Measurements from ENCODE around the gene EPHB6.

Gene EPHB6

GRCh38 chr7:142867097-142867378 lies 12.2 kb downstream of the EPHB6 start:
- DNase-seq = no peak

DNA sequence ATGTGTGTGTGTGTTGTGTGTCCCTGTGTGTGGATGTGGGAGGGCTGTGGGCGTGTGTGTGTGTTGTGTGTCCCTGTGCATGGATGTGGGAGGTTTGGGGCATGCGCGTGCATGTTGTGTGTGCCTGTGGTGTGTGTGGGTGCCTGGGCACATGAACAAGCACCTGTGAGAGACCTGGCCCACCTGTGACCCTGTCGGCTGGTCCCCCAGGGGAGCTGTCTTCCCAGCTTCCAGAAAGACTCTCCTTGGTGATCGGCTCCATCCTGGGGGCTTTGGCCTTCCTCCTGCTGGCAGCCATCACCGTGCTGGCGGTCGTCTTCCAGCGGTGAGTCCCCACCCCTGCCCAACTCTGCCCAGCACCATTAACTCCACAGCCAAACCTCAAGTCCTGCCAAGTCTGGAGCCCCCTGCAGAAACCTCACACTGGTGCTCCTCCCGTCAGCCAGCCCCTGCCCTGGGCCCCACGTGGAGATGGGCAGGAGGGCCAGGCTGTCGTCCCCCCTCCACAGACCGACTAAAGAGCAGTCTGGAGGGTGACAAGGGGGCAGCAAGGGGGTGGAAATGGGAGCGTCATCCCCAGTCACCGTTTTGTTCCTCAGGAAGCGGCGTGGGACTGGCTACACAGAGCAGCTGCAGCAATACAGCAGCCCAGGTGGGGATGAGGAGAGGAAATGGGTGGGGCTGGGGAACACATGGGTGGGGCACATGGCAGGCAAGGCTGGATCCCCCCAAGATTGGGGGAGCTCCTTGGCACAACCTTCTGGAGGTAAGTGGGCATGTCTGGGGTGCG lies 12.7 kb downstream of the EPHB6 start:
- no peak for DNase-seq

DNA sequence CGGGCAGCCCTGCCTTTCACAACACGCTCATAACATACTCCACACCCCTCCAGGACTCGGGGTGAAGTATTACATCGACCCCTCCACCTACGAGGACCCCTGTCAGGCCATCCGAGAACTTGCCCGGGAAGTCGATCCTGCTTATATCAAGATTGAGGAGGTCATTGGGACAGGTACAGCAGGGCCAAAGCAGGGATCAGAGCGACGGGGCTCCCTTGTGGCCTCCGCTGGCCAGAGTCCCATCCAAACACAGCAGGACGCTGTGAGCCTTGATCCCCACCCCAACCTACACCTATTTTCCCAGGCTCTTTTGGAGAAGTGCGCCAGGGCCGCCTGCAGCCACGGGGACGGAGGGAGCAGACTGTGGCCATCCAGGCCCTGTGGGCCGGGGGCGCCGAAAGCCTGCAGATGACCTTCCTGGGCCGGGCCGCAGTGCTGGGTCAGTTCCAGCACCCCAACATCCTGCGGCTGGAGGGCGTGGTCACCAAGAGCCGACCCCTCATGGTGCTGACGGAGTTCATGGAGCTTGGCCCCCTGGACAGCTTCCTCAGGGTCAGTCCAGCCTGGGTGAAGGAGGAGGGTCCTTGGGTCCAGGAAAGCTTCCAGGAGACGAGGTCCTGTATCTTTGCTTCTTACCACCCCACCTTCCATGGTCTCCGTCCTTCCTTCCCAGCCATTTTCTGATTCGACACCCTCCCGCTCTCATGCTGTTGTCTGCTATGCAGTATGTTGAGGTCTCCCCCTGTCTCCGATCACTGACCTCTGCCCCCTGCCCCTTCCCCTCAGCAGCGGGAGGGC lies 13.5 kb downstream of the EPHB6 start:
- no peak for DNase-seq

GRCh38 chr7:142868986-142869415 lies 14.1 kb downstream of the EPHB6 start:
- DNase-seq = no peak

DNA sequence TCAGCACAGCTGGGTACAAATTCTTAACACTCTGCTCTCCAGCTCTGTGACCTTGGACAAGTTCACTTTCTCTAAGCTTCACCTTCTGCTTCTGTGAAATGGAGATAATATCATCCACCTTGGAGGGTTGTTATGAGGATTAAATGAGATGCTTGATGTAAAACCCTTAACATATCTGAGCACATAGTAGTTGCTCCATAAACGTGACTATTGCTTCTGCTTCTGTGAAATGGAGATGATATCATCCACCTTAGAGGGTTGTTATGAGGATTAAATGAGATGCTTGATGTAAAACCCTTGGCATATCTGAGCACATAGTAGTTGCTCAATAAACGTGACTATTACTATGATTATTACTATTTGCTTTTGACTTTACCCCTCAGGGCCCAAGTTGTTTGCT lies 14.6 kb downstream of the EPHB6 start:
- DNase-seq = no peak

DNA sequence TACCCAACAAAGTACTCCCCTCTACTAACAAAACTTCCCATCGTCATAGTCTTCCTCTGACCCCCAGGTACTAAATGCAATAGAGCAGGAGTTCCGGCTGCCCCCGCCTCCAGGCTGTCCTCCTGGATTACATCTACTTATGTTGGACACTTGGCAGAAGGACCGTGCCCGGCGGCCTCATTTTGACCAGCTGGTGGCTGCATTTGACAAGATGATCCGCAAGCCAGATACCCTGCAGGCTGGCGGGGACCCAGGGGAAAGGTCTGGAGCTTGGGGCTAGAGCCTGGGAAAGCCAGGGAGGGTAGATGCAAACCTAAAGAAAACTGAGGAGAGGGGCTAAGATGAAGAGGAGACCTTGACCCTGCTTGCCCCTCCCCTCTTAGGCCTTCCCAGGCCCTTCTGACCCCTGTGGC lies 15.3 kb downstream of the EPHB6 start:
- no peak for DNase-seq

DNA sequence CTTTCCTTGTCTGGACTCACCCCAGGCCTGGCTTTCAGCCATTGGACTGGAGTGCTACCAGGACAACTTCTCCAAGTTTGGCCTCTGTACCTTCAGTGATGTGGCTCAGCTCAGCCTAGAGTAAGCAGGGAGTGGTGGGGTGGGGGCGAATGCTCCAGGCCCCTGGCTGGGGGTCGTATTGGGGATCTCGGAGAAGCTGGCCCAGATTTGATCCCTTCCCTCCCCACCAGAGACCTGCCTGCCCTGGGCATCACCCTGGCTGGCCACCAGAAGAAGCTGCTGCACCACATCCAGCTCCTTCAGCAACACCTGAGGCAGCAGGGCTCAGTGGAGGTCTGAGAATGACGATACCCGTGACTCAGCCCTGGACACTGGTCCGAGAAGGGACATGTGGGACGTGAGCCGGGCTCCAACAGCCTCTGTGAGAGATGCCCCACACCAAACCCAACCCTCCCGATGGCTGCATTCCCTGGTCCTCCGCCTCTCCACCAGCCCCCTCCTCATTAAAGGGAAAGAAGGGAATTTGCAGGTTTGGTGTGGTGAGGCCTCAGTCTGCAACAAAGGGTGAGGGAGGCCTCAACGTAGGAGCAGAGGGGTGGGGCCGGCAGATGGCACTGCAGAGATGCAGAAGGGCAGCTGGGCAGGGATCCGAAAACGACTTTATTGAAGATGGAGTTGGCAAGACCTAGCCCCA lies 15.8 kb downstream of the EPHB6 start:
- DNase-seq = no peak

DNA sequence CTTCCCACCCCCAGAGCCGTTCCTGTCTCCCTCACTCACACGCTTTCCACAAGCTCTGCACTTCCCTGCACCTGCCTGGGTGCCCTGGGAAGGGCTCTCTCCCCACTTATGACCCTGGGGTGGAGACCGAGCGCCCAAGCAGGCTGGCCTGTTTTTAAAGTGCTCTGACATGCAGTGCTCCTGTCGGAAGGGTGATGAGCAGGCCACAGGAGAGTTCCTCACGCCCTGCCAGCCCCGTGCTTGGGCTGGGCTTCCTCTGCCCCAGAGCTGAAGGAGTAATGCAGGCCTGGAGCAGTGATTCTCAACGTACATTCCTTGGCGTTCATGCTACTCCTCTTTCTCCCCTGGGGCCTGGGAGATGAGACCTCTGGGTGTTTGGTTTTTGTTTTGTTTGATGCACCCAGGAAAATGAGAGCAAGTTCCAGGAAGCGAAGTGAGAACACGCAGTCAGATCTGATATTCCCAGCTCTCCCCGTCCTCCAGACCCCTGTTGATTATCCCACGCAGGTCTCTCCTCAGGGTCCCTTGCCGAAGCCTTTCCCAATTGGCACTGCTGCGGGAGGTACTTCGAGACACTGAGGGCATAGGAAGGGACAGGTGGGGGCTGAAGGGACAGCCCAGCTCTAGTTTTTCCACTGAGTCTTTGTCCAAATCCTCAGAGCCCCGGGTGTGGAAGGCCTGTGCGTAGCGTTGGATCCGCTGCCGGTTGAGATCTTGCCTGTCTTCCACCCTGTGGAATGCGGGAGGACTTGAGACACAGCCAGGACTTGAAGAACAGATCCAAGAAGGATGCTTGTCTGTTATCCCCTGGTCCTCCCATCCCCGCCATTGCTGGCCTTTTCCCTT lies 16.6 kb downstream of the EPHB6 start:
- no peak for DNase-seq

DNA sequence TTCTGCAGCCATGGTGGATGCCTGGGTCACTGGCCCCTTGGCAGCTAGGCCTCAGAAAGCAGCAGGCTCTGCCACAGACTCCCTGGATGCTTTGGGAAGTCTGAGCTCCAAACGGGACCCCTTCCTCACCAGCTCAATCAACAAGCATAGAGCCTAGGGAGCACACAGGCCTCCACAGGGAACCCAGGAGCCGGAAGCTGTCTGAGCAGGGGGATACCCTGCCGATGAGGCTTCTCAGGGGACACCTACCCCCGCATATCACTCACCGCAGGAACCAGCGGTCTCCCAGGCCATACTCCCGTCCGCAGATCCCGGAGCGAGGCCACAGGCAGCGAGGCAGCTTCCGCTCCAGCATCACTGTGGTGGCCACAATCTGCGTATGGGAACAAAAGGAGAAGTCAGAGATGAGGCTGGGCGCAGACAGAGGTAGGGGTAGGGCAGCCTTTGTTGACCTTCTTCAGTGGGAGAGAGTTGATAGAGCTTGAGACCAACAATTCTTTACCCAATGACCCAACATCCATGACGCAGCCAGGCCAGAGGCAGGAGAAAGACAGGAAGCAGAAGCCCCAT lies 17.3 kb downstream of the EPHB6 start:
- DNase-seq = no peak

GRCh38 chr7:142873281-142873784 lies 18.5 kb downstream of the EPHB6 start:
- DNase-seq = no peak

GRCh38 chr7:142873871-142874270 lies 19.0 kb downstream of the EPHB6 start:
- DNase-seq = no peak

DNA sequence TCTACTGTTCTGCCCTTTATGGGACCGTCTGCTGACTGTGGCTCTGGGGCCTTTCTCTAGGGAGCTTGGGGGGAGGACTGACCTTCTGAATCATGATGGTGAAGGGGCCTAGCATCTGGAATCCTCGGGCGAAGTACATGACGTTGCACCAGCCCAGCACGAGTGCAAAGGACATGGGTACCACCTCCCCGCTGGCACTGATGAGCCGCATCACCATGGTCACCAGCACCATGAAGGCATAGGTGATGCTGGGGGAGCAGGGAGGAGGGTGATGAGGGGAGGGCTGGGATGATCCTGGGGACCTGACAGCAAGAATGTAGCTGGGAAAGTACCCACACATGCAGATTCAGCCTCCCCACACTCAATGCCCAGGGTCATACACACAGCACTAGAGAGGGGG lies 19.5 kb downstream of the EPHB6 start:
- no peak for DNase-seq

GRCh38 chr7:142874837-142875236 lies 20.0 kb downstream of the EPHB6 start:
- no peak for DNase-seq

GRCh38 chr7:142875456-142875855 lies 20.6 kb downstream of the EPHB6 start:
- DNase-seq = no peak

DNA sequence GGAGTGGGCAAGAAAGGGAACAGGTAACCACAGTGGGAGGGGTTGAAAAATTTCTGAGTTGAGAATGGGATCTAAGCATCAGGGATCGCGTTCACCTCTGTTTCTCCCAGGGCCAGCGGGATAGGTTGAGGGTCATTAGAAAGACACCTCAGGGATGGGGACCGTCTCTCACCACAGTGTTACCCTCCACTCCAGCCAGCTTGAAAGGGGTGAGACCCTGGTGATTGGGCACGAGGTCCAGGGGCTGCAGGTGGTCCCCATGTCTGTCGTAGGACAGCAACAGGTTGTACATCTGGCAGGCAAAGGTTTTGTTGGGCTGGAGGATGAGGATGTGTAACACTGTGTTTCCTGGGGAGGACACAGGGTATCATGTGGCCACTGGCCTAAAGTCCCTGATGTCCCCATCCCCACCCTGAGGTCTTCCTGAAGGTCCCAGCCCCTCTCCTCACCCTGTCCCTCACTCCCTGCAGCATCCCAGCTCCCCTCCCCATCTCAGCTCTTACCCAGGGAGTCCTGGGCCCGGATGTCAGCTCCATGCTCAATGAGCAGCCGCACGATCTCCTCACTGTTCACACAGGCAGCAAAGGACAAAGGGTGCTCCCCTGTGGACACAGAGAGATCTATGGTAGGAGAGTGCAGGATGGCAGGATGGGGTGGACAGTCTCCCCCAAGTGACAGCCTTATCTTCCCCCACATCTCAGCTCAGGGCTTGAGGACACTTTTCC lies 21.5 kb downstream of the EPHB6 start:
- no peak for DNase-seq

- DNase-seq = no peak
Observed at GRCh38 chr7:142876991-142877910, 22.4 kb downstream of the EPHB6 start.

- DNase-seq = no peak
Observed at GRCh38 chr7:142878315-142878714, 23.4 kb downstream of the EPHB6 start.

DNA sequence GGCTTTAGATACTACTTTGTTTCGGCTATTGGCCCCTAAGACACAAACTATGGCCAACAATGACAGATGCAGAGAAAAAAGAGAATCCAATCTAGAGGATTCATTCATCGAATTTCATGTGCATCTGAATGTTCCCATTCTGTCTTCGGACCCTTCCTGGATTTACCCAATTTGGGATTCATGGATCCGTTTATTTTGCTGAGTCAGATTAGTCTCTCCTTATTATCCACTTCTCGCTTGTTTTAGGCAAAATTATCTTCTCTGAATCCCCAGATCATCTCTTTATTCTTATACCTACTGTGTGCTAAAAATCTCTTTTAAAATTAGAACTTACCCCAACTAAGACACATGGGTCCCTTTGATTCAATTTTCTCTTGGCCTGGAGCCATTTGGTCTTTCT lies 24.2 kb downstream of the EPHB6 start:
- no peak for DNase-seq

DNA sequence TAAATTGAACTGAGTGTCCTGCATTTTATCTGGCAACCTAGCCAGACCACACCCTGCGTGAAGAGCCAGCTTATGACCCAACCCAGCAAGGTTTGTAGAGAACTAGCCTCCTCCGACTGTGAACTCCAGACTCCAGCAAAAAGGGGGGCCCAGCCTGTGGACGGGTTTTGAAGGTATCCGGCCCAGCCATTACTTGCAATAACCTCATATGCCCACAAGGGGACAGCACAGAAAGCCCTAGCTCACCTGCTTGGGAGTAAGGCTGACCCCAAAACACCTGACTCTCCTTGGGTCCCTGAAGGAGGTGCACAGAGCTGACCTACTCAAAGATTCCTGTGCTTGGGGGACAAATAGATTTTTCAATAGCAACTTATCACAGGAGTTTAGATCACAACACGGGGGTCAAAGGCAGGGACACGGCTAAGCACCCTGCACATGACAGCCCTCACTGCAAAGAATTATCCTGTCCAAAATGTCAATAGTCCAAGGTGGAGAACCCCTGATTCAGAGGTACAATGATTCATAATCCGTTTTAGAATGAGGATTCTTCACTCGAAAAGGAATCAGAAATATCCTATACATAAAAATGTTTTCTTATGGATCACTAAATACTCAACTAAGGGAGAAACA lies 26.1 kb downstream of the EPHB6 start:
- peak; percentile 35 for DNase-seq
